KMS-11 (cell line): ENCODE results near the gene FRMD4A.

ENCODE experiments used
- H2AFZ ChIP-seq: fragments of 200-600 bp; sonication (generic); 2 replicates; pipeline ENCODE4 v1.6.1; 2016; ENCODE audit warnings: antibody characterized with exemption, mixed run types, low read depth
- H3K27ac ChIP-seq: fragments of 200-600 bp; sonication (generic); 2 replicates; pipeline ENCODE4 v1.6.1; 2016; ENCODE audit warnings: mild to moderate bottlenecking, mixed run types
- H3K27me3 ChIP-seq: fragments of 200-600 bp; sonication (generic); 2 replicates; pipeline ENCODE4 v1.6.1; 2017; ENCODE audit warnings: mild to moderate bottlenecking, low read depth, mixed run types, moderate library complexity; ENCODE audit not compliant: insufficient read depth
- H3K36me3 ChIP-seq: fragments of 200-600 bp; sonication (generic); 2 replicates; pipeline ENCODE4 v1.6.1; 2017; ENCODE audit warnings: mild to moderate bottlenecking, mixed run types; ENCODE audit not compliant: insufficient read depth
- H3K4me1 ChIP-seq: fragments of 200-600 bp; sonication (generic); 2 replicates; pipeline ENCODE4 v1.6.1; 2016; ENCODE audit warnings: mild to moderate bottlenecking, low read depth, mixed run types; ENCODE audit not compliant: poor library complexity, severe bottlenecking
- H3K4me2 ChIP-seq: fragments of 200-600 bp; sonication (generic); 2 replicates; pipeline ENCODE4 v1.7.0; 2016; ENCODE audit warnings: mild to moderate bottlenecking, mixed run types
- H3K4me3 ChIP-seq: fragments of 200-600 bp; sonication (generic); IDR thresholded peaks from 2 replicates; pipeline ENCODE4 v1.6.1; 2017; ENCODE audit warnings: low read depth, low read length, mixed read lengths; ENCODE audit not compliant: insufficient read depth
- H3K79me2 ChIP-seq: fragments of 200-600 bp; sonication (generic); 2 replicates; pipeline ENCODE4 v1.6.1; 2016; ENCODE audit warnings: low read depth, mixed run types; ENCODE audit not compliant: insufficient read depth
- H3K9ac ChIP-seq: fragments of 200-600 bp; sonication (generic); 2 replicates; pipeline ENCODE4 v1.6.1; 2016; ENCODE audit warnings: mild to moderate bottlenecking, mixed run types
- H4K20me1 ChIP-seq: fragments of 200-600 bp; sonication (generic); 2 replicates; pipeline ENCODE4 v1.6.1; 2016; ENCODE audit warnings: mild to moderate bottlenecking, mixed run types; ENCODE audit not compliant: insufficient read depth
- CTCF ChIP-seq: fragments of 200-600 bp; sonication (generic); conservative IDR thresholded peaks from 2 replicates; pipeline ENCODE4 v1.6.1; 2017; ENCODE audit warnings: low read depth, mild to moderate bottlenecking, antibody characterized with exemption, low read length, moderate library complexity, mixed read lengths

Gene FRMD4A

GRCh38 chr10:14151571-14151970 lies 179.2 kb downstream of the FRMD4A start:
- Histone ChIP-seq H3K27me3 (no peaks in the 10 kb centered on the region), H2AFZ (no peak overlapping the region), H3K4me1 (no peaks in the 10 kb centered on the region), H3K4me3 (no peak overlapping the region), H3K27ac (no peak overlapping the region), H4K20me1 (no peaks in the 10 kb centered on the region), H3K4me2 (no peak overlapping the region), H3K36me3 (no peaks in the 10 kb centered on the region), H3K9ac (no peak overlapping the region), H3K79me2 (no peaks in the 10 kb centered on the region)
- TF ChIP-seq CTCF, result no peak

GRCh38 chr10:14150526-14150925 lies 180.2 kb downstream of the FRMD4A start:
- Histone ChIP-seq H3K36me3 (no peaks in the 10 kb centered on the region), H3K4me3 (no peak overlapping the region), H3K4me2 (no peak overlapping the region), H4K20me1 (no peaks in the 10 kb centered on the region), H2AFZ (no peak overlapping the region), H3K79me2 (no peaks in the 10 kb centered on the region), H3K9ac (no peak overlapping the region), H3K27me3 (no peaks in the 10 kb centered on the region), H3K27ac (no peak overlapping the region), H3K4me1 (no peaks in the 10 kb centered on the region)
- TF ChIP-seq CTCF, result no peak

- no peak overlapping the region for H3K4me2 ChIP-seq
These were observed 184.2 kb downstream of the FRMD4A start for GRCh38 chr10:14146501-14146900.

GRCh38 chr10:14146025-14146424 lies 184.7 kb downstream of the FRMD4A start:
- no peak overlapping the region for H2AFZ ChIP-seq
- H3K79me2 ChIP-seq, result no peaks in the 10 kb centered on the region
- no peak overlapping the region for H3K9ac ChIP-seq
- no peak overlapping the region for H3K4me3 ChIP-seq
- H3K27me3 ChIP-seq, result no peaks in the 10 kb centered on the region
- no peak overlapping the region for H3K27ac ChIP-seq
- no peak for TF ChIP-seq CTCF
- H3K4me2 ChIP-seq, result no peak overlapping the region
- H3K36me3 ChIP-seq, result no peaks in the 10 kb centered on the region
- no peaks in the 10 kb centered on the region for H3K4me1 ChIP-seq
- no peaks in the 10 kb centered on the region for H4K20me1 ChIP-seq

More at GRCh38 chr10:14146501-14146900, 184.2 kb downstream of the FRMD4A start:
- Histone ChIP-seq H3K4me3 (no peak overlapping the region), H3K9ac (no peak overlapping the region), H3K79me2 (no peaks in the 10 kb centered on the region), H2AFZ (no peak overlapping the region), H3K4me1 (no peaks in the 10 kb centered on the region), H4K20me1 (no peaks in the 10 kb centered on the region), H3K36me3 (no peaks in the 10 kb centered on the region), H3K27ac (no peak overlapping the region), H3K27me3 (no peaks in the 10 kb centered on the region)
- TF ChIP-seq CTCF, result no peak
